ENCODE data around the gene PHLDA3.
A peak's percentile ranks its signal among the peaks of the same experiment; 100 is the strongest.

Gene PHLDA3

GRCh38 chr1:201426479-201427310, 42.3 kb downstream of the PHLDA3 start:
- no peak for TF ChIP-seq TAF1 (IDR thresholded peaks at IDR 0.05; ENCODE audit: low read depth, low read length)
- peak; percentile 36; the same call in 1 of the 2 replicates for TF ChIP-seq SPI1 (IDR thresholded peaks at IDR 0.05; ENCODE audit: low read depth, low read length)
- FAIRE-seq: peak; percentile 62
- no peak for DNase-seq (ENCODE audit: insufficient read length, low spot score)

- no peak for DNase-seq (ENCODE audit: insufficient read length, low spot score)
- TF ChIP-seq POLR2A (IDR thresholded peaks at IDR 0.05; ENCODE audit: low read depth, low read length): no peak
- FAIRE-seq: no peak
These were observed 44.8 kb downstream of the PHLDA3 start for GRCh38 chr1:201424146-201424545.

- DNase-seq (ENCODE audit: insufficient read length, low spot score): no peak
- no peak for FAIRE-seq
- no peak for TF ChIP-seq POLR2AphosphoS5 (IDR thresholded peaks at IDR 0.05; ENCODE audit: low read depth, low read length)
These were observed 45.3 kb downstream of the PHLDA3 start for GRCh38 chr1:201423655-201424054.

GRCh38 chr1:201422436-201423030, 46.5 kb downstream of the PHLDA3 start:
- no peak for TF ChIP-seq SPI1 (IDR thresholded peaks at IDR 0.05; ENCODE audit: low read depth, low read length)
- TF ChIP-seq POU2F2 (IDR thresholded peaks at IDR 0.05; ENCODE audit: low read depth, low read length): no peak
- TF ChIP-seq PAX5 (IDR thresholded peaks at IDR 0.05; ENCODE audit: insufficient read depth, low read length, severe bottlenecking): no peak
- TF ChIP-seq POLR2AphosphoS5 (IDR thresholded peaks at IDR 0.05; ENCODE audit: low read depth, low read length): no peak
- TF ChIP-seq POLR2A (IDR thresholded peaks at IDR 0.05; ENCODE audit: low read depth, low read length): no peak
- TF ChIP-seq TAF1 (IDR thresholded peaks at IDR 0.05; ENCODE audit: low read depth, low read length): no peak
- DNase-seq (ENCODE audit: insufficient read length, low spot score) (no peak), FAIRE-seq (no peak)

- DNase-seq (ENCODE audit: insufficient read length, low spot score): no peak
- FAIRE-seq: no peak
- TF ChIP-seq TAF1 (IDR thresholded peaks at IDR 0.05; ENCODE audit: low read depth, low read length): no peak
- TF ChIP-seq POLR2AphosphoS5 (IDR thresholded peaks at IDR 0.05; ENCODE audit: low read depth, low read length): no peak
- TF ChIP-seq SPI1 (IDR thresholded peaks at IDR 0.05; ENCODE audit: low read depth, low read length): no peak
- TF ChIP-seq POLR2A (IDR thresholded peaks at IDR 0.05; ENCODE audit: low read depth, low read length): no peak
- no peak for TF ChIP-seq PAX5 (IDR thresholded peaks at IDR 0.05; ENCODE audit: insufficient read depth, low read length, severe bottlenecking)
- TF ChIP-seq POU2F2 (IDR thresholded peaks at IDR 0.05; ENCODE audit: low read depth, low read length): no peak
These were observed 47.0 kb downstream of the PHLDA3 start for GRCh38 chr1:201422026-201422425.

- DNase-seq (ENCODE audit: insufficient read length, low spot score) (no peak), FAIRE-seq (no peak)
- no peak for TF ChIP-seq POU2F2 (IDR thresholded peaks at IDR 0.05; ENCODE audit: low read depth, low read length)
- no peak for TF ChIP-seq POLR2AphosphoS5 (IDR thresholded peaks at IDR 0.05; ENCODE audit: low read depth, low read length)
- TF ChIP-seq POLR2A (IDR thresholded peaks at IDR 0.05; ENCODE audit: low read depth, low read length): no peak
- TF ChIP-seq PAX5 (IDR thresholded peaks at IDR 0.05; ENCODE audit: insufficient read depth, low read length, severe bottlenecking): no peak
- no peak for TF ChIP-seq SPI1 (IDR thresholded peaks at IDR 0.05; ENCODE audit: low read depth, low read length)
- no peak for TF ChIP-seq TAF1 (IDR thresholded peaks at IDR 0.05; ENCODE audit: low read depth, low read length)
These were observed 47.9 kb downstream of the PHLDA3 start for GRCh38 chr1:201421041-201421440.

GRCh38 chr1:201420608-201421002, 48.4 kb downstream of the PHLDA3 start:
- no peak for FAIRE-seq
- no peak for DNase-seq (ENCODE audit: insufficient read length, low spot score)
- no peak for TF ChIP-seq POLR2AphosphoS5 (IDR thresholded peaks at IDR 0.05; ENCODE audit: low read depth, low read length)
- no peak for TF ChIP-seq POLR2A (IDR thresholded peaks at IDR 0.05; ENCODE audit: low read depth, low read length)

GRCh38 chr1:201419746-201420607, 49.0 kb downstream of the PHLDA3 start:
- no peak for TF ChIP-seq POU2F2 (IDR thresholded peaks at IDR 0.05; ENCODE audit: low read depth, low read length)
- TF ChIP-seq PAX5 (IDR thresholded peaks at IDR 0.05; ENCODE audit: insufficient read depth, low read length, severe bottlenecking): no peak
- TF ChIP-seq POLR2A (IDR thresholded peaks at IDR 0.05; ENCODE audit: low read depth, low read length): no peak
- no peak for TF ChIP-seq POLR2AphosphoS5 (IDR thresholded peaks at IDR 0.05; ENCODE audit: low read depth, low read length)
- FAIRE-seq: peak; percentile 23
- DNase-seq (ENCODE audit: insufficient read length, low spot score): no peak

- no peak for DNase-seq (ENCODE audit: insufficient read length, low spot score)
- TF ChIP-seq POLR2AphosphoS5 (IDR thresholded peaks at IDR 0.05; ENCODE audit: low read depth, low read length) (no peak), POLR2A (IDR thresholded peaks at IDR 0.05; ENCODE audit: low read depth, low read length) (no peak), SPI1 (IDR thresholded peaks at IDR 0.05; ENCODE audit: low read depth, low read length) (no peak), POU2F2 (IDR thresholded peaks at IDR 0.05; ENCODE audit: low read depth, low read length) (no peak), TAF1 (IDR thresholded peaks at IDR 0.05; ENCODE audit: low read depth, low read length) (no peak), PAX5 (IDR thresholded peaks at IDR 0.05; ENCODE audit: insufficient read depth, low read length, severe bottlenecking) (no peak)
- FAIRE-seq: no peak
These were observed 49.7 kb downstream of the PHLDA3 start for GRCh38 chr1:201419256-201419655.

GRCh38 chr1:201418461-201418860, 50.5 kb downstream of the PHLDA3 start:
- DNase-seq (ENCODE audit: insufficient read length, low spot score) (no peak), FAIRE-seq (no peak)
- no peak for TF ChIP-seq TAF1 (IDR thresholded peaks at IDR 0.05; ENCODE audit: low read depth, low read length)
- no peak for TF ChIP-seq POLR2A (IDR thresholded peaks at IDR 0.05; ENCODE audit: low read depth, low read length)
- no peak for TF ChIP-seq POLR2AphosphoS5 (IDR thresholded peaks at IDR 0.05; ENCODE audit: low read depth, low read length)
- no peak for TF ChIP-seq PAX5 (IDR thresholded peaks at IDR 0.05; ENCODE audit: insufficient read depth, low read length, severe bottlenecking)
- no peak for TF ChIP-seq POU2F2 (IDR thresholded peaks at IDR 0.05; ENCODE audit: low read depth, low read length)
- TF ChIP-seq SPI1 (IDR thresholded peaks at IDR 0.05; ENCODE audit: low read depth, low read length): no peak

Measured in GM12891 (cell line).